Measurements from ENCODE around the gene NRP2. TPM values are rescaled to one million over a fixed set of nuclear protein-coding genes. Genes with fewer than 3 reads are reported as not detected.

The NRP2 gene
- total and polyA plus RNA-seq, 2 experiments from 2014 or later, result 61.0 to 79.2 TPM

- Histone ChIP-seq H3K27ac (peak overlapping the region; percentile 28), H4K20me1 (ENCODE audit: insufficient read depth, poor library complexity, severe bottlenecking) (no peaks in the 10 kb centered on the region), H3K4me1 (ENCODE audit: insufficient read depth) (peaks cover 24% of the 10 kb centered on the region), H3K9me3 (ENCODE audit: low read depth) (no peaks in the 10 kb centered on the region), H3K27me3 (no peaks in the 10 kb centered on the region), H3K79me2 (no peaks in the 10 kb centered on the region), H3K4me3 (no peak overlapping the region), H3K36me3 (replicated peaks; ENCODE audit: insufficient read depth, low read depth) (no peaks in the 10 kb centered on the region), H2AFZ (no peak overlapping the region), H3K4me2 (no peak overlapping the region), H3K9me2 (replicated peaks; ENCODE audit: insufficient read depth) (no peaks in the 10 kb centered on the region)
- DNase-seq (ENCODE audit: low spot score), result no peak
- TF ChIP-seq EZH2 (IDR thresholded peaks at IDR 0.05; ENCODE audit: borderline replicate concordance) (no peak), EZH2phosphoT487 (IDR thresholded peaks at IDR 0.05; ENCODE audit: low read depth, severe bottlenecking, unreplicated experiment) (no peak)
- TF ChIP-seq, protein P1, sequence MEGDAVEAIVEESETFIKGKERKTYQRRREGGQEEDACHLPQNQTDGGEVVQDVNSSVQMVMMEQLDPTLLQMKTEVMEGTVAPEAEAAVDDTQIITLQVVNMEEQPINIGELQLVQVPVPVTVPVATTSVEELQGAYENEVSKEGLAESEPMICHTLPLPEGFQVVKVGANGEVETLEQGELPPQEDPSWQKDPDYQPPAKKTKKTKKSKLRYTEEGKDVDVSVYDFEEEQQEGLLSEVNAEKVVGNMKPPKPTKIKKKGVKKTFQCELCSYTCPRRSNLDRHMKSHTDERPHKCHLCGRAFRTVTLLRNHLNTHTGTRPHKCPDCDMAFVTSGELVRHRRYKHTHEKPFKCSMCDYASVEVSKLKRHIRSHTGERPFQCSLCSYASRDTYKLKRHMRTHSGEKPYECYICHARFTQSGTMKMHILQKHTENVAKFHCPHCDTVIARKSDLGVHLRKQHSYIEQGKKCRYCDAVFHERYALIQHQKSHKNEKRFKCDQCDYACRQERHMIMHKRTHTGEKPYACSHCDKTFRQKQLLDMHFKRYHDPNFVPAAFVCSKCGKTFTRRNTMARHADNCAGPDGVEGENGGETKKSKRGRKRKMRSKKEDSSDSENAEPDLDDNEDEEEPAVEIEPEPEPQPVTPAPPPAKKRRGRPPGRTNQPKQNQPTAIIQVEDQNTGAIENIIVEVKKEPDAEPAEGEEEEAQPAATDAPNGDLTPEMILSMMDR (IDR thresholded peaks at IDR 0.05; ENCODE audit: poor library complexity), result no peak
- 62% methylated on average over 4 of the region's 4 CpGs for WGBS (ENCODE audit: low lambda C conversion rate, missing lambda C conversion rate)
These were observed 37.5 kb downstream of the NRP2 start for GRCh38 chr2:205719847-205720246.

GRCh38 chr2:205720451-205720902 is 38.2 kb downstream of the NRP2 start:
- Histone ChIP-seq H3K4me3 (no peak overlapping the region), H4K20me1 (ENCODE audit: insufficient read depth, poor library complexity, severe bottlenecking) (no peaks in the 10 kb centered on the region), H3K36me3 (replicated peaks; ENCODE audit: insufficient read depth, low read depth) (no peaks in the 10 kb centered on the region), H3K9me3 (ENCODE audit: low read depth) (no peaks in the 10 kb centered on the region), H3K27me3 (no peaks in the 10 kb centered on the region), H3K79me2 (no peaks in the 10 kb centered on the region), H3K9me2 (replicated peaks; ENCODE audit: insufficient read depth) (no peaks in the 10 kb centered on the region), H3K27ac (no peak overlapping the region), H3K4me2 (no peak overlapping the region), H3K4me1 (ENCODE audit: insufficient read depth) (peaks cover 19% of the 10 kb centered on the region), H2AFZ (no peak overlapping the region)
- WGBS (ENCODE audit: low lambda C conversion rate, missing lambda C conversion rate), result 68% methylated on average over 7 of the region's 7 CpGs
- DNase-seq (ENCODE audit: low spot score), result no peak
- no peak for TF ChIP-seq EZH2phosphoT487 (IDR thresholded peaks at IDR 0.05; ENCODE audit: low read depth, severe bottlenecking, unreplicated experiment)
- TF ChIP-seq, protein P1 (IDR thresholded peaks at IDR 0.05; ENCODE audit: poor library complexity), result no peak
- TF ChIP-seq EZH2 (IDR thresholded peaks at IDR 0.05; ENCODE audit: borderline replicate concordance), result no peak

- Histone ChIP-seq H3K36me3 (replicated peaks; ENCODE audit: insufficient read depth, low read depth) (no peaks in the 10 kb centered on the region), H3K27me3 (no peaks in the 10 kb centered on the region), H4K20me1 (ENCODE audit: insufficient read depth, poor library complexity, severe bottlenecking) (no peaks in the 10 kb centered on the region), H3K9me3 (ENCODE audit: low read depth) (no peaks in the 10 kb centered on the region), H3K4me1 (ENCODE audit: insufficient read depth) (peaks cover 19% of the 10 kb centered on the region), H3K4me3 (no peak overlapping the region), H3K79me2 (no peaks in the 10 kb centered on the region), H3K27ac (no peak overlapping the region), H2AFZ (no peak overlapping the region), H3K9me2 (replicated peaks; ENCODE audit: insufficient read depth) (no peaks in the 10 kb centered on the region), H3K4me2 (no peak overlapping the region)
- no peak for DNase-seq (ENCODE audit: low spot score)
- 80% methylated on average over 8 of the region's 8 CpGs for WGBS (ENCODE audit: low lambda C conversion rate, missing lambda C conversion rate)
- TF ChIP-seq EZH2phosphoT487 (IDR thresholded peaks at IDR 0.05; ENCODE audit: low read depth, severe bottlenecking, unreplicated experiment) (no peak), EZH2 (IDR thresholded peaks at IDR 0.05; ENCODE audit: borderline replicate concordance) (no peak)
- TF ChIP-seq, protein P1 (IDR thresholded peaks at IDR 0.05; ENCODE audit: poor library complexity), result no peak
These were observed 38.8 kb downstream of the NRP2 start for GRCh38 chr2:205721057-205721449.
